LNCaP clone FGC (cell line): ENCODE measurements around the gene TCAP.

Experiments used
- DNase-seq: peaks from one replicate; pipeline ENCODE4 v3.0.0-alpha.2; 2011; ENCODE audit warnings: low read depth
- H3K4me3 ChIP-seq: 2 replicates; pipeline ENCODE4 v1.5.1; 2011; ENCODE audit warnings: mild to moderate bottlenecking, low read depth, low read length, control low read depth
- CTCF ChIP-seq: IDR thresholded peaks from 2 replicates; pipeline ENCODE4 v1.5.1; 2012; ENCODE audit warnings: mild to moderate bottlenecking; ENCODE audit not compliant: control insufficient read depth, insufficient read depth; ENCODE audit errors: extremely low read depth

TCAP gene

GRCh38 chr17:39673335-39674081 is 8.4 kb downstream of the TCAP start:
- no peak for DNase-seq
- TF ChIP-seq CTCF: no peak
- H3K4me3 ChIP-seq: no peak overlapping the region

GRCh38 chr17:39674179-39674578 is 9.0 kb downstream of the TCAP start:
- no peak for DNase-seq
- no peak overlapping the region for H3K4me3 ChIP-seq
- TF ChIP-seq CTCF: no peak

- H3K4me3 ChIP-seq: no peak overlapping the region
- TF ChIP-seq CTCF: no peak
- DNase-seq: no peak
These were observed 9.7 kb downstream of the TCAP start for GRCh38 chr17:39674702-39675389.

- no peak overlapping the region for H3K4me3 ChIP-seq
- TF ChIP-seq CTCF: no peak
- no peak for DNase-seq
These were observed 10.4 kb downstream of the TCAP start for GRCh38 chr17:39675390-39676082.

GRCh38 chr17:39676198-39676819 is 11.2 kb downstream of the TCAP start:
- DNase-seq: no peak
- H3K4me3 ChIP-seq: no peak overlapping the region
- no peak for TF ChIP-seq CTCF

GRCh38 chr17:39677072-39677471 is 11.9 kb downstream of the TCAP start:
- H3K4me3 ChIP-seq: no peak overlapping the region
- no peak for TF ChIP-seq CTCF
- DNase-seq: no peak
